Fibroblast of skin of left quadriceps (primary cell): ENCODE data around the gene ELAPOR1.

Experiments used
- DNase-seq, 2 experiments: peaks; one replicate each; pipeline ENCODE4 v3.0.0-alpha.2; 2013; ENCODE audit warnings: low read depth in 2 of 2

The ELAPOR1 gene, protein sequence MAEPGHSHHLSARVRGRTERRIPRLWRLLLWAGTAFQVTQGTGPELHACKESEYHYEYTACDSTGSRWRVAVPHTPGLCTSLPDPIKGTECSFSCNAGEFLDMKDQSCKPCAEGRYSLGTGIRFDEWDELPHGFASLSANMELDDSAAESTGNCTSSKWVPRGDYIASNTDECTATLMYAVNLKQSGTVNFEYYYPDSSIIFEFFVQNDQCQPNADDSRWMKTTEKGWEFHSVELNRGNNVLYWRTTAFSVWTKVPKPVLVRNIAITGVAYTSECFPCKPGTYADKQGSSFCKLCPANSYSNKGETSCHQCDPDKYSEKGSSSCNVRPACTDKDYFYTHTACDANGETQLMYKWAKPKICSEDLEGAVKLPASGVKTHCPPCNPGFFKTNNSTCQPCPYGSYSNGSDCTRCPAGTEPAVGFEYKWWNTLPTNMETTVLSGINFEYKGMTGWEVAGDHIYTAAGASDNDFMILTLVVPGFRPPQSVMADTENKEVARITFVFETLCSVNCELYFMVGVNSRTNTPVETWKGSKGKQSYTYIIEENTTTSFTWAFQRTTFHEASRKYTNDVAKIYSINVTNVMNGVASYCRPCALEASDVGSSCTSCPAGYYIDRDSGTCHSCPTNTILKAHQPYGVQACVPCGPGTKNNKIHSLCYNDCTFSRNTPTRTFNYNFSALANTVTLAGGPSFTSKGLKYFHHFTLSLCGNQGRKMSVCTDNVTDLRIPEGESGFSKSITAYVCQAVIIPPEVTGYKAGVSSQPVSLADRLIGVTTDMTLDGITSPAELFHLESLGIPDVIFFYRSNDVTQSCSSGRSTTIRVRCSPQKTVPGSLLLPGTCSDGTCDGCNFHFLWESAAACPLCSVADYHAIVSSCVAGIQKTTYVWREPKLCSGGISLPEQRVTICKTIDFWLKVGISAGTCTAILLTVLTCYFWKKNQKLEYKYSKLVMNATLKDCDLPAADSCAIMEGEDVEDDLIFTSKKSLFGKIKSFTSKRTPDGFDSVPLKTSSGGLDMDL

DNA sequence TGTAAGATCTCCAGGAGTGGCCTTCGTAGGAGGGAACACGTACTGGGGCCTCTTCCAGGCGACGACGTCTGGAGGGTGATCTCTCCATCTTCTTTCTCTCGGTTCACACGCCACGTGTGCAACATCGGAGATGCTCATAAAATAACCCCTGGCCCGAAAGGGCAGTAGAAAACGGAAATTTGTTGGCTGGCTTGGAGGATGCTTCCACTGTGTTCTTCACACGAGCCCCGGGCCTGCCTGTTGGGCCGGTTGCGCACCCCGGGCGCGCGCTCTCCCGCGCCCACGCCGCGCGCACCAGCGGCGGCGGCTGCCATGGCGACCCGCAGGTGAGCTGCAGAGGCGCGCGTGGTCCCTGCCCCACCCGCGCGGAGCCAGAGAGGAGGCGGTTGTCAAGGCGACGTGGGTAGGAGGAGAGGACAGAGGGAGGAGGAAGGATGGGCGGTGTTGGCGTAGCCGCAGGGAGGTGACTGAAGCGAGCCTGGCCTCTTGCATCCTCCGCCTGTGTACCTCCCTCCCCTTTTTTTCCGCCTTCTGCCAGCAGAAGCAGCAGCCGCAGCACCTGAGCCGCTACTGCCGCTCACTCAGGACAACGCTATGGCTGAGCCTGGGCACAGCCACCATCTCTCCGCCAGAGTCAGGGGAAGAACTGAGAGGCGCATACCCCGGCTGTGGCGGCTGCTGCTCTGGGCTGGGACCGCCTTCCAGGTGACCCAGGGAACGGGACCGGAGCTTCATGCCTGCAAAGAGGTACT, at the start of gene ELAPOR1:
ELAPOR1 (plus strand) TSS at position 526 of the 752 bp plus-strand sequence; CDS start at position 595, 69 bp downstream.
- no peak for DNase-seq

DNA sequence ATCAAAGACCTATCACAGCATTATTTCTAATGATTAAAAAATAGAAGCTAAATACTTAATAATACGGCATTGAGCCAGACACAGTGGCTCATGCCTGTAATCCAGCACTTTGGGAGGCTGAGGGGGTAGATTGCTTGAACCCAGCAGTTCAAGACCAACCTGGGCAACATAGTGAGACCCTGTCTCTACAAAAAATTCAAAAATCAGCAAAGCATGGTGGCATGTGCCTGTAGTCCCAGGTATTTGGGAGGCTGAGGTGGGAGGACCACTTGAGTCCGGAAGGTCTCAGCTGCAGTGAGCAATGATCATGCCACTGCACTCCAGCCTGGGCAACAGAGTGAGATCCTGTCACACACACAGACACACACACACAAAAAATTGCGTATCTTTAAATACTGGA, 48.8 kb upstream of the ELAPOR1 start:
- no peak for DNase-seq

DNA sequence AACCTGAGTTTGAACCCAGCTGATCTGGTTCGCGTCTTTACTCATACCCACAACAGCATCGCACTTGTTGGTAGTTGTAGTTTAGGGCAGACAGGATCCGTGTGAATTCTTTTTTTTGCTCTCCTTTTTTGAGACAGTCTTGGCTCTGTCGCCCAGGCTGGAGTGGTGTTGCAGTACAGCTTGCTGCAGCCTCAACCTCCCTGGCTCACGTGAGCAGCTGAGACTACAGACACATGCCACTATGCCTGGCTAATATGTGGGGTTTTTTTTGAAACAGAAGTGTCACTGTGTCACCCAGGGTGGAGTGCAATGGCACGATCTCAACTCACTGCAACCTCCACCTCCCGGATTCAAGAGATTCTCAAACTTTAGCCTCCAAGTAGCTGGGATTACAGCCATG, 46.0 kb upstream of the ELAPOR1 start:
- no peak for DNase-seq

DNA sequence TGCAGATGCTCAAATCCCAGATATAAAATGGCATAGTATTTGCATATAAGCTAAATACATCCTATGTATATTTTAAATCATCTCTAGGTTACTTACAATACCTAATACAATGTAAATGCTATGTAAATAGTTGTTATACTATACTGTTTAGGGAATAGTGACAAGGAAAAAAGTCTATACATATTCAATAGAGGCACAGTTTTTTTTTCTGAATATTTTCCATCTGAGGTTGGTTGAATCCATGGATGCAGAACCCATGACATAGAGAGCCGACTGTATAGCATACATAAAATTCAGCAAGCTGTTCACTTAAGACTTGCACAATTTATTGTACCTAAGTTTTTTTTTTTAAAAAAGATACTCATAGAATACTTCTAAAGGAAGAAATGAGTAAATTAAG, 44.6 kb upstream of the ELAPOR1 start:
- DNase-seq = no peak

DNA sequence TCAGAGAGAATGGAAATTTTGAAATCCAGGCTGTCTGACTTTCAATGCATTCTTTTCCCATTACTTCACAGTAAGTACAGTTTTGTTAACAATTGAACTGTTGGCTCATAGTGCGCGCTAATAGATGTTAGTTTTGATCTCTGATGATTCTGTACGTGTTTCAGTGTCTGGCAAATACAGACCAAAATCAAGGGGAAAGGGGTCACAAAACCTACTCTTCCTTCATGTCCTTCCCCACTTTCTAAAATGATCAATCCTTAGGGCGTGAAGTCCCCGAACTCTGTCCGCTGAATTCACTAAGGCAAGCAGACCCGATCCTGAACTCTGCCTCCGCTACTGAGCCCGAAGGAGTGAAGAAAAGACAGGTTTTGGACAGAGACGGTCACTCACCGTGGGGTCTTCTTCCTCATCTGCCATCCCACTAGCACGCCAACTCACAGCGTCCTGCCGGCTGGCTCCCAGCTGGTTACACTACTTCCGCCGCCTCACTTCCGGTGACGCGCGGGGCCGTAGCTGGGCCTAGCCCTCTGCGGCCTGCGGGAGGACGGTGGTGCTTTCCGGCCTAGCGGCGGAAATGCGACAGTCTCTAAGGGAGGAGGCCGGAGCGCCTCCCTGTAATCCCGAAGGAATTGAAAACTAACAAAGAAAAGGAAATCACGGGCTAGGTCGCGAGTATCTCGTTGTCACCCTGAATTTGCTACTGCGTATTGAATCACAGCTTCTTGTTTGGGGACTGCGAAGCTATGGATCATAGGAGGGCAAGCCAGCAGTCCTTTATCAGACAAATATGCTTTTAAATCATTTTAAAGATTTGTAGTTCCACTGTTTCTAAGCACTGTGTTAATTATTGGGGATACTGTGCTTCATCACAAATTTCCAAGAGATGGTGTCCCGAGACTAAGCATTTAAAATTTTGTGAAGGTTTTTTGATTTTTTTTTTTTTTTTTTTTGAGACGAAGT, 38.1 kb upstream of the ELAPOR1 start, which contains the start of gene TAF13:
TAF13 (minus strand) TSS at position 473 of the 960 bp plus-strand sequence; CDS start at position 417, 56 bp downstream.
- DNase-seq = peak; percentile 91 to 92

DNA sequence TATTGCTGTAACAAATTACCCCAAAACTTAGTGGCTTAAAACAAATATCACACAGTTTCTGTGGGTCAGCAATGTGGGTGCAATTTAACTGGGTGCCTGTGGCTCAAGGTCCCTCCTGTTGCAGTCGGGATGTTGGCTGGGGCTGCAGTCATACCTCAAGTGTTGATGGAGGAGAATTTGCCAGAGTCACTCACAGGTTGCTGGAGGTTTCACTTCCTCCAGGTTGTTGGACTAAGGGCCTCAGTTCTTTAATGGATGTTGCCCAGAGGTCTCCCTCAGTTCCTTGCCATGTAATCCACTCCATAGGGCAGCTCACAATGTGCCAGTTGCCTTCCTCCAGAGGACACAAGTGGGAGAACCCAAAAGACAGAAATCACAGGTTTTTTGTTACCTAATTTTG, 35.6 kb upstream of the ELAPOR1 start:
- DNase-seq = no peak

DNA sequence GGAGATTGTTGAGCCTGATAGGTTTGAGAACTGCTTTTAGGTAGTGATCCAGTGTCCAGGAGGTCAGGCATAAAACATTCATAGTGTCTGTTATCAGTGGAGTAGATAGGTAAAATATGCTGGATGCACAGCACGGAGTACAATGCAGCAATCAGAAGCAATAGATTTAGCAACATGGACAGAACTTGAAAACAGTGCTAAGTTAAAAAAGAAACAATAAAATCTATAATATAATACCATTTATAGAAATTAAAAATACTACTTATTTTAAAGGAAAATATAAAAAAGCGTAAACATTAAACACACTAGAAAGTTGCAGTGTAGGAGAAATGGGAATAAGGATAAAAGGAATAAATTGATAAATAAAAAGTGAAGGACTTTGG, 34.7 kb upstream of the ELAPOR1 start:
- DNase-seq = no peak

DNA sequence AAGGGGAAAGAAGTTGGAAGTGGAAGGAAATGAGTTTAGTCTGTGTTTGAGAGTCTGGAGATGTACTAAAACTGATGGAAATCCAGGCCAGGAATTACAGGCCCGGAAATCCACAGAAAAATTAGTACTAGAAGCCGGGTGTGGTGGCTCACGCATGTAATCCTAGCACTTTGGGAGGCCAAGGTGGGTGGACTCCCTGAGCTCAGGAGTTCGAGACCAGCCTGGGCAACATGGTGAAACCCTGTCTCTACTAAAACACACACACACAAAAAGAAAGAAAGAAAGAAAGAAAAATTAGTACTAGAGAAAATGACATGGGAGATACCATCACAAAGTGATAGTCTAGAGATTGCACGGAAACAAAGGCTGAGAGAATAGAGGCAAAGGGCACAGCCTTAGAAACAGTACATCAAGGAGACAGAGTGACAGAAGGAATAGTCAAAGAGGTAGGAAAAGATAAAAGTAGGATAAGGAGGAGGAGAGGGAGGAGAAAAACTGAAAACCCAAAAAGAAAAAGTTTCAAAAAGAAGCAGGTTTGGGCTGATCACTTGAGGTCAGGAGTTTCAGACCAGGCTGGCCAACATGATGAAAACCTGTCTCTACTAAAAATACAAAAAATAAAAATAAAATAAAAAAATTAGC, 33.4 kb upstream of the ELAPOR1 start:
- DNase-seq = no peak

DNA sequence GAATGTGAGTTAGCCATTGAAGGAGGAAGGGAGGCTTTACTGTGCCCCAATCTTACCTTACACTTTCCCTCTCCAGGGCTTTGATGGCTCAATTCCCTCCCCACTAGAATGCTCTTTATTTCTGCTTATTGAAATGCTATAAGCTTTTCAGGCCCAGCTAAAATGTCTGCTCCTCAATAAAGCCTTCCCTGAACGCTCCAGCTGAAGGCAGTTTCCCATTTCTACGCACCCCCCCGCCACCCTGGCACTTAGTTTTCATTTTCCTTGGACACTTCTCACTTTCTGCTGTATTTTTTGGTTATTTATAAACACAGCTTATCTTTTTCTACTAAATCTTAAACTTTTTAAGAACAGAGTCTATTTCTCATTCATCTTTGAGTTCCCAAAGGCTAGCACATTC, 30.4 kb upstream of the ELAPOR1 start:
- no peak for DNase-seq

DNA sequence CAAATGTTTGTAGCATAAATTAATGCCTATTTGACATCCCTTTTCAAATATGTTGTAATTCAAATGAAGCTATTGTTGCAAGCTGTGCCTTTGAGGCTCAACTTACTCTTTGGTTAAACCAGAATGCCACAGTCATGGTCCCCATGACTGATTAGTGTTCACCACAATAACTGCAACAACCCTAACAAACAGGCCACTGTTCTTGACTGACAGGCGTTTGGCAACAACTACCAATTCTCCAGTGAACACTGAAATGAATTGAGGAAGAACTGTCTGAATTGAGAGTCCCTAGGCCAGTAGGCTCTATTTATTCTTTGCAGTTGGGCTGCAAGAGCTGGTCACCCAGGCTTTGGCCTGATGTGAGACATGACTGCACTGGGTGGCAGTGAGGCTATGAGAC, 30.0 kb upstream of the ELAPOR1 start:
- no peak for DNase-seq

DNA sequence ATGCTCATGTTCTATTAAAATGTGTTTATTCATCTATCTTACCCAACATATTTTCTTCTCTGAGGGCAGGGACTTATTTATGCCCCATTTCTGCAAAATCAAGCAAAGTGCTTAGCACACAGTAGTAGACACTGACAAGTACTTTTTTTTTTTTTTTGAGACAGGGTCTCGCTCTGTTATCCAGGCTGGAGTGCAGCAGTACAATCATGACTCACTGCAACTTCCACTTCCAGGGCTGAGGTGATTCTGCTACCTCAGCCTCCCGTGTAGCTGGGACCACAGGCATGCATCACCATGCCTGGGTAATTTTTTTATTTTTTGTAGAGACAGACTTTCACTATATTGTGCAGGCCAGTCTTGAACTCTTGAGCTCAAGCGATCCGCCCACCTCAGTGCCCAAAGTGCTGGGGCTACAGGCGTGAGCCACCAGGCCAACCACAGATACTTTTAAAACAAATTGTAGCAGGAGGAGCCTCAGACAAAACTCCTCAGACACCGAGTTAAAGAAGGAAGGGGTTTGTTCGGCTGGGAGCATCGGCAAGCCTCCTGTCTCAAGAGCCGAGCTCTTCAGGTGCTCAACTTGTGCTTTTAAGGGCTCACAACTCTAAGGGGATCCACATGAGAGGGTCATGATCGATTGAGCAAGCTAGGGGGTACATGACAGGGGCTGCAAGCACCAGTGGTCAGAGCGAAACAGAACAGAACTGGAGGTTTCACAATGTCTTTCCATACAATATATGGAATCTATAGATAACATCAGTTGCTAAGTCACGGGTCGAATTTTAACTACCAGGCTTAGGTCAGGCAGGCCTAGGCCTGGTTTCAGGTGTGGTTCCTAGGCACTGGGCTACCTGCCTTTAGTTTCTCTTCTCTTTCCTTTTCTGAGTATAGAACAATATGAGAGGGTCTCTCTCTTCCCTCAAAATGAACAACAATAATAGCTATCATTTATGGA, 29.1 kb upstream of the ELAPOR1 start:
- no peak for DNase-seq

DNA sequence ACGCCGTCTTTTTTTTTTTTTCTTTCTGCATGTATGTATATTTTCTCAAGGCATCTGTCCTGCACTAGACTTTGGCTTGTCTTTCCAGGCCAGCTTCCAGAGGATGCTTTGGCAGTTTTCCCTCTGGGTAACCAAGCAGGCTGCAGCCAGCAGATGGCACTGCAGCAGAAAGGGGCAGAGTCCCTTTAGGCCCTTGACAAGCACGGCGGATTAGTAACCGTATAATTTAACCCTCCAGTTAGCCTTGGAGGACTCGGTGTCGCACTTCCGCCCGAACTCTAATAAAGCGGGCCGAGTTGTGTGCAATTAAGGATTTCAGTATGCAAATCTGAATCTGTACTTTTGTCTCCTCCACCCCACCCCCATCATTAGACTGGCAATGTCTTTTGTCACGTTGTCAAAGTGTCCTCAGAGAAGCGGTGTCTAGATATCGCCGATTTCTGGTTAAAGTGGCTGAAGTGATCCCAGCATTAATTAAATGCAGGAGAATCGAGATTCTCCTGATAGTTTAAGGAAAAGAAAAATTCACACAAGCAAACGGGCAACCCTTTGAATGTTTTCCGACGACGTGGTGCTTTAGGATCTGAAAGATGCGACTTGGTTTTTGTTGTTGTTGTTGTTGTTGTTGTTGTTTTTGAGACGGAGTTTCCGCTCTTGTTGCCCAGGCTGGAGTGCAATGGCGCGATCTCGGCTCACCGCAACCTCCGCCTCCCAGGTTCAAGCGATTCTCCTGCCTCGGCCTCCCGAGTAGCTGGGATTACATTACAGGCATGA, 24.5 kb upstream of the ELAPOR1 start:
- DNase-seq = no peak

DNA sequence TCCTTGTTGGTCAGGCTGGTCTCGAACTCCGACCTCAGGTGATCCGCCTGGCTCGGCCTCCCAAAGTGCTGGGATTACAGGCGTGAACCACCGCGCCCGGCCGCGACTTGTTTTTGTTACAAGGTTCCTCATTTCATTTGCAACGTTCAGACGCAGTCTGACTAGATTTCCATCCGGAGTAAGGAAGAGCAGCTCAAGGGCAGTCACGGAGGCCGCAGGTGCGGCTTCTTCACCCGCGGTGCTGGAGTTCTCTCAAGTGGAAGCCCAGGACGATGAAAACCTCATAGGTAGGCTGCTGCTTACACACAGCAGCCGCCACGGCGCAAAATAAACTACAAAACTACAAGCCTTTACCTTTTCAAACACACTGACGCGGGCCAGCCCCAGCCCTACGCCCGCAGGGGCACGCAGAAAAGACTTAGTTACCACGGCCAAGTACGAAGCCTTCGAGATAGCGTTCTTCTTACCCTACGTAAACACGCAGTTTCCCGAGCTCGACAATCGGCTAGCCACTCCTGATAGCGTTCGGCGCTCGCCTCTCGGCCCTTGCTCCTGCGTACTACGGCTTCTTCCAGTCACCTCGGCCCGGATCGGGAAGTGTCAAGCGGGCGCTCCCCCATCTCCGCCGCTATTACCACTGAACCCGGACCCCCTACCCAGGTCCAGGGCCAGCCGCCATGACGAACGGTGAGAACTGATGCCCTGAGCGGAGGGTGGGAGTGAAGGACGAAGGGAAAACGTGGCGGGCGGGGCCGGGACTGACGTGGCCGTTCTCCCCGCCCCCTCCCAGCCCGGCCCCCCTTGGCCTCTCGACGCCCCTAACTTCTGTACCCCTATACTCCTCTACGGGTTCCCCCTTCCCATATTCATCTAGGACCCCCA, 23.5 kb upstream of the ELAPOR1 start, which contains the start of gene TMEM167B:
TMEM167B (plus strand) TSS at position 569 of the 882 bp plus-strand sequence; CDS start at position 678, 109 bp downstream.
- peak; percentile 84 for DNase-seq

DNA sequence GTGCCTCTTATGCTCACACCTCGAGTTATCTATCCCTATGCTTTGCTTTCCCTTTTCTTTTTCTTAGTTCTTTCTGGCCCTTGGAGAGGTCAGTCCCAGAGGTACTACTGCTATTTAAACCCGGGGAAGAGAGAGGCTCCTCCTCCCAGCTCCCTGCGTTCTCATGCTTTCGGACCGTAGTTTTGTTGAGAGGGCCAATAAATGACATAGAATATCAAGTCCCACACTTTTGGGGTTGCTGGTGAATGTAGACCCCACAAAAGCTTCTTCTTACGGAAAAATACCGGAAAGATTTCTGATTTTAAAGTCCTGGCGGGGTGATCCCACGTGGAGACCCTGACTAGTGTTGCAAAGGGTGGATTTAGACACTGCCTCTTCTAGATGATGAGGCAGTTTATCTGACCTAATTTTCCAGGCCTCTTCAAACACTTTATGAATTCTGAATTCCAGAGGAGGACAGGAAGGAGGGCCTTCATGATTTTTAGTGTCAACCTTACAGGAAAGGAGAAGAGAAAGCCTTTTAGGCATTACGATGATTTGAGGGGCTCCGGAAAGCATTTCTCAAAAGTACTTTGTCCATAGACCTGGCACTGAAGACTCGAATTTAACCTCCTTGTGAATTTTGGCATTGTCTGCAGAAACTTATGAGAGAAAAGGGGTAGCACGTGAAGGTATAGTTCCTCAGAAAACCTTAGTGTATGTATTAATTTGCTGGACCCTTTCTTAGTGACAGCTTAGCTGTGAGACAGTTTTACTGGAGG, 22.7 kb upstream of the ELAPOR1 start:
- DNase-seq = no peak

DNA sequence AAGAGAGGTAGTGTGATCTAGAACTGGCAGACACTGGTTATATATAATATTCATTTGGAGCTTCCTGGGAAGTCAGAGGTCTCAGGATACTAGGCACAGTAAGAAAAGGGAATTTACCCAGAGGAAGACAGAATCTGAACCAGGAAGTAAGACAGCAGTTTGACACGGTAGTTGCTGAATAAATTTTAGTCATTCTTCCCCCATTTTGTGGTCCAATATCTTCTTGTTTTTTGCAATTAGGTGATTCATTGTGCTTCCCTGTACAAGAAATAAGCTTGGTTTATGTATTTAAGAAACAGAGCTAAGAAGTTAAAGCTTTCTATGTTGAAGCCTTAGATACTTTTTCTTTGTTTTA, 22.1 kb upstream of the ELAPOR1 start:
- DNase-seq = no peak

DNA sequence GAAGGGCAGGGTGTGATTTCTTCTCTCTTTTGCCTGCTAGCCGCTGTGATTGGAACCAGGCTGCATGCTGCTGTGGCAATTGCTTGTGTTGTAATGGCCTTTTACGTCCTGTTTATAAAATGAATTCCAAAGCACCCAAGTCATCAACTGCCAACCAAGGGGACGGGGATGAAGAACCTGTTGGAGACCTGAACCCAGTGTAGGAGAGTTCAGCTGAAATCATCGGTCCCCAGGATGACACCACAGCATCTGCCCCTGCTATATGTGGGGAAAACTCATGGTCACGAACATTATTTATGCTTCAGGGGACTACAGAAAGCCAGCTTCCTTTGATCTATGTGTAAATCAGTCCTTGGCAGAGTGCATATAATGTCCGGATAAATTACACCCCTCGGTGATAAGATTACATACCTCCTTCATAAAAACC, 19.5 kb upstream of the ELAPOR1 start:
- DNase-seq = no peak
